HT1080 (cell line): Measurements from ENCODE around the gene POMT2. TPM values are rescaled to one million over a fixed set of nuclear protein-coding genes. Genes with fewer than 3 reads are reported as not detected.

Source experiments
- DNase-seq: peaks from one replicate; pipeline ENCODE4 v3.0.0-alpha.2; 2015; ENCODE audit warnings: low read depth
- total RNA-seq: library from RNA; depleted of rRNA; stranded (reverse); fragments of >200 nt; shearing (Covaris generic); gene quantifications from 2 replicates; pipeline ENCODE4 v1.2.3, GENCODE V29; 2014

POMT2 gene
- total RNA-seq, 1 experiment from 2014 or later, result 15.1 TPM

- DNase-seq, result no peak
Observed at GRCh38 chr14:77268989-77269600, 51.6 kb downstream of the POMT2 start.

- DNase-seq, result no peak
Observed at GRCh38 chr14:77267937-77268699, 52.6 kb downstream of the POMT2 start.

- DNase-seq, result no peak
Observed at GRCh38 chr14:77266336-77266735, 54.3 kb downstream of the POMT2 start.

- no peak for DNase-seq
Observed at GRCh38 chr14:77265561-77266335, 54.9 kb downstream of the POMT2 start.

- DNase-seq, result no peak
Observed at GRCh38 chr14:77265187-77265515, 55.5 kb downstream of the POMT2 start.

- no peak for DNase-seq
Observed at GRCh38 chr14:77264466-77265186, 56.1 kb downstream of the POMT2 start.

GRCh38 chr14:77260631-77261030 is 60.1 kb downstream of the POMT2 start:
- DNase-seq, result no peak

- no peak for DNase-seq
Observed at GRCh38 chr14:77260199-77260598, 60.5 kb downstream of the POMT2 start.

GRCh38 chr14:77259025-77259715 is 61.5 kb downstream of the POMT2 start:
- no peak for DNase-seq

GRCh38 chr14:77258566-77258965 is 62.1 kb downstream of the POMT2 start:
- DNase-seq, result no peak

- DNase-seq, result no peak
Observed at GRCh38 chr14:77257700-77258099, 63.0 kb downstream of the POMT2 start.

GRCh38 chr14:77256694-77257093 is 64.0 kb downstream of the POMT2 start:
- DNase-seq, result no peak

- no peak for DNase-seq
Observed at GRCh38 chr14:77253333-77254190, 67.1 kb downstream of the POMT2 start.

- no peak for DNase-seq
Observed at GRCh38 chr14:77251870-77252269, 68.8 kb downstream of the POMT2 start.

GRCh38 chr14:77250927-77251326 is 69.8 kb downstream of the POMT2 start:
- DNase-seq, result no peak

- DNase-seq, result no peak
Observed at GRCh38 chr14:77249286-77249685, 71.4 kb downstream of the POMT2 start.

- DNase-seq, result peak; percentile 48
Observed at GRCh38 chr14:77248666-77249065, 72.0 kb downstream of the POMT2 start.

- DNase-seq, result no peak
Observed at GRCh38 chr14:77246784-77247183, 73.9 kb downstream of the POMT2 start.

GRCh38 chr14:77245820-77246219 is 74.9 kb downstream of the POMT2 start:
- no peak for DNase-seq

GRCh38 chr14:77243853-77244252 is 76.8 kb downstream of the POMT2 start:
- DNase-seq, result no peak
